H1 (cell line): ENCODE results near the gene CSNK1D. TPM values are rescaled to one million over a fixed set of nuclear protein-coding genes. Genes with fewer than 3 reads are reported as not detected.

Experiments
- CTCF ChIA-PET: fragments of 300-600 bp; sonication (Branson Sonifier 250); formaldehyde crosslinking; loops from one replicate; lab custom pipeline; 2021; ENCODE audit not compliant: partially characterized antibody; lab: Charles Lee
- POLR2A ChIA-PET: fragments of 300-600 bp; sonication (Branson Sonifier 250); formaldehyde crosslinking; loops from one replicate; lab custom pipeline; 2021; ENCODE audit warnings: inconsistent platforms; ENCODE audit not compliant: partially characterized antibody; lab: Charles Lee
- DNase-seq, 2 experiments: peaks; one replicate each; pipeline versions ENCODE4 v3.0.0 to v3.0.0-alpha.2; 2010 to 2022; ENCODE audit warnings: low spot score in 2 of 2, low read depth in 1 of 2, mixed read lengths in 1 of 2
- FAIRE-seq: peaks from 2 replicates; lab custom pipeline; 2011; peaks lifted over from hg19 to GRCh38; lab: Jason Lieb, UNC
- H2AFZ ChIP-seq: 2 replicates; pipeline ENCODE4 v1.8.1; 2012; ENCODE audit warnings: low read length, inconsistent platforms
- H2AK5ac ChIP-seq: 2 replicates; pipeline ENCODE4 v1.6.1; 2013; ENCODE audit warnings: low read depth, low read length
- H2BK120ac ChIP-seq: replicated peaks from 2 replicates; pipeline ENCODE3; 2013; ENCODE audit warnings: low read depth, low read length, inconsistent platforms
- H2BK12ac ChIP-seq: 2 replicates; pipeline ENCODE4 v1.6.1; 2013; ENCODE audit warnings: low read depth, low read length
- H2BK15ac ChIP-seq: 2 replicates; pipeline ENCODE4 v1.6.1; 2013; ENCODE audit warnings: low read length
- H2BK20ac ChIP-seq: 2 replicates; pipeline ENCODE4 v1.6.1; 2013; ENCODE audit warnings: low read length
- H2BK5ac ChIP-seq: 2 replicates; pipeline ENCODE4 v1.6.1; 2013; ENCODE audit warnings: low read depth, low read length
- H3K14ac ChIP-seq: 2 replicates; pipeline ENCODE4 v1.6.1; 2013; ENCODE audit warnings: inconsistent platforms; ENCODE audit not compliant: insufficient read length
- H3K18ac ChIP-seq: 2 replicates; pipeline ENCODE4 v1.6.1; 2013; ENCODE audit warnings: low read length; ENCODE audit errors: extremely low read depth
- H3K23ac ChIP-seq: 2 replicates; pipeline ENCODE4 v1.6.1; 2013; ENCODE audit warnings: inconsistent platforms; ENCODE audit not compliant: insufficient read length
- H3K23me2 ChIP-seq: 2 replicates; pipeline ENCODE4 v1.6.1; 2013; ENCODE audit warnings: low read depth, low read length
- H3K27ac ChIP-seq: 2 replicates; pipeline ENCODE4 v1.6.1; 2011; ENCODE audit warnings: low read depth, low read length, inconsistent platforms
- H3K27me3 ChIP-seq, 4 experiments: replicated peaks in 1 of 4; 1 replicate in 1 of 4; 2 replicates in 3 of 4; pipeline versions ENCODE4 v1.6.1 to v1.8.1; 2011 to 2013; ENCODE audit warnings: low read length in 3 of 4, mild to moderate bottlenecking in 3 of 4, inconsistent platforms in 2 of 4, mixed read lengths in 2 of 4, moderate library complexity in 1 of 4; ENCODE audit not compliant: control insufficient read depth in 3 of 4, insufficient read depth in 3 of 4; ENCODE audit errors: extremely low read depth in 1 of 4
- H3K36me3 ChIP-seq, 4 experiments: 2 replicates each; pipeline versions ENCODE4 v1.6.1 to v1.8.1; 2011 to 2013; ENCODE audit warnings: mild to moderate bottlenecking in 4 of 4, low read length in 3 of 4, moderate library complexity in 2 of 4, control low read depth in 1 of 4, inconsistent platforms in 1 of 4; ENCODE audit not compliant: insufficient read depth in 4 of 4, control insufficient read depth in 2 of 4
- H3K4ac ChIP-seq: replicated peaks from 2 replicates; pipeline ENCODE3; 2013; ENCODE audit warnings: low read length, low read depth, mixed read lengths, inconsistent platforms; ENCODE audit not compliant: insufficient read length
- H3K4me1 ChIP-seq, 4 experiments: replicated peaks in 1 of 4; 1 replicate in 1 of 4; 2 replicates in 3 of 4; pipeline versions ENCODE4 v1.6.1 to v1.8.1; 2011 to 2013; ENCODE audit warnings: low read length in 3 of 4, inconsistent platforms in 2 of 4, mixed read lengths in 1 of 4; ENCODE audit not compliant: insufficient read depth in 4 of 4, control insufficient read depth in 3 of 4
- H3K4me2 ChIP-seq, 2 experiments: 2 replicates each; pipeline versions ENCODE4 v1.6.1 to v1.8.1; 2011 to 2013; ENCODE audit warnings: low read depth in 2 of 2, low read length in 2 of 2, control low read depth in 1 of 2, inconsistent platforms in 1 of 2, mild to moderate bottlenecking in 1 of 2; ENCODE audit not compliant: insufficient read depth in 1 of 2
- H3K4me3 ChIP-seq, 4 experiments: fragments of 200-600, 300-600 bp in 1 of 4; sonication (generic), shearing (Covaris generic), sonication (Bioruptor Twin) in 1 of 4; 2 replicates each; pipeline versions ENCODE4 v1.5.1 to v1.8.1; 2011 to 2016; ENCODE audit warnings: low read length in 4 of 4, low read depth in 3 of 4, control low read depth in 2 of 4, inconsistent platforms in 2 of 4, mild to moderate bottlenecking in 2 of 4, mixed read lengths in 1 of 4, moderate library complexity in 1 of 4; ENCODE audit not compliant: insufficient read depth in 2 of 4; ENCODE audit errors: extremely low read depth in 1 of 4
- H3K56ac ChIP-seq: replicated peaks from 2 replicates; pipeline ENCODE3; 2013; ENCODE audit warnings: low read depth, mild to moderate bottlenecking, mixed read lengths, low read length, inconsistent platforms; ENCODE audit not compliant: insufficient read length
- H3K79me1 ChIP-seq: 2 replicates; pipeline ENCODE4 v1.6.1; 2013; ENCODE audit warnings: low read depth, low read length, control low read depth
- H3K79me2 ChIP-seq, 2 experiments: 2 replicates each; pipeline versions ENCODE4 v1.6.1 to v1.8.1; 2012 to 2013; ENCODE audit warnings: low read length in 2 of 2, mild to moderate bottlenecking in 2 of 2, inconsistent platforms in 1 of 2; ENCODE audit not compliant: insufficient read depth in 2 of 2, control insufficient read depth in 1 of 2
- H3K9ac ChIP-seq, 4 experiments: replicated peaks in 1 of 4; 1 replicate in 1 of 4; 2 replicates in 3 of 4; pipeline versions ENCODE4 v1.6.1 to v1.8.1; 2011 to 2013; ENCODE audit warnings: low read depth in 3 of 4, low read length in 3 of 4, control low read depth in 2 of 4, mild to moderate bottlenecking in 2 of 4, moderate library complexity in 2 of 4, inconsistent platforms in 1 of 4; ENCODE audit errors: extremely low read depth in 1 of 4
- H3K9me3 ChIP-seq, 2 experiments: 2 replicates each; pipeline versions ENCODE4 v1.6.1 to v1.8.1; 2012 to 2013; ENCODE audit warnings: mild to moderate bottlenecking in 2 of 2, moderate library complexity in 2 of 2, control low read depth in 1 of 2, inconsistent platforms in 1 of 2, low read depth in 1 of 2, low read length in 1 of 2, mixed read lengths in 1 of 2; ENCODE audit not compliant: insufficient read depth in 2 of 2
- H4K20me1 ChIP-seq, 2 experiments: replicated peaks in 1 of 2; 2 replicates each; pipeline versions ENCODE3 to v1.8.1; 2011 to 2013; ENCODE audit warnings: inconsistent platforms in 2 of 2, low read length in 2 of 2, mild to moderate bottlenecking in 1 of 2; ENCODE audit not compliant: insufficient read depth in 2 of 2, control insufficient read depth in 1 of 2
- H4K5ac ChIP-seq: 2 replicates; pipeline ENCODE4 v1.6.1; 2013; ENCODE audit warnings: low read length, low read depth, mixed read lengths, inconsistent platforms; ENCODE audit not compliant: insufficient read length
- H4K8ac ChIP-seq: 2 replicates; pipeline ENCODE4 v1.8.0; 2013; ENCODE audit warnings: mild to moderate bottlenecking, moderate library complexity, low read length, inconsistent platforms; ENCODE audit not compliant: insufficient read depth; ENCODE audit errors: extremely low read depth
- H4K91ac ChIP-seq: replicated peaks from 2 replicates; pipeline ENCODE3; 2013; ENCODE audit warnings: low read length, mixed read lengths, inconsistent platforms; ENCODE audit not compliant: insufficient read length
- BCL11A ChIP-seq, 2 experiments: IDR thresholded peaks; one replicate each; pipeline ENCODE4 v1.6.1; 2011; ENCODE audit warnings: low read depth in 2 of 2, low read length in 2 of 2, mild to moderate bottlenecking in 2 of 2
- CBX5 ChIP-seq: fragments of 300-800, 300-1000 bp; sonication (generic); IDR thresholded peaks from 2 replicates; pipeline ENCODE4 v1.7.1; 2016; ENCODE audit warnings: antibody characterized with exemption, low read length, low read depth
- HDAC2 ChIP-seq, 2 experiments: fragments of 300-600 bp in 1 of 2; sonication (generic) in 1 of 2; IDR thresholded peaks; 2 replicates each; pipeline ENCODE4 v1.6.1; 2011 to 2012; ENCODE audit warnings: low read depth in 2 of 2, low read length in 2 of 2, mild to moderate bottlenecking in 2 of 2, moderate library complexity in 2 of 2, borderline replicate concordance in 1 of 2, inconsistent platforms in 1 of 2
- JUND ChIP-seq: IDR thresholded peaks from 2 replicates; pipeline ENCODE4 v1.6.1; 2011; ENCODE audit warnings: mild to moderate bottlenecking, improper control_type of control experiment, low read length
- MAFK ChIP-seq: IDR thresholded peaks from 2 replicates; pipeline ENCODE4 v1.6.1; 2012; ENCODE audit warnings: low read depth, mild to moderate bottlenecking, improper control_type of control experiment, low read length
- MAX ChIP-seq: IDR thresholded peaks from 2 replicates; pipeline ENCODE4 v1.6.1; 2012; ENCODE audit warnings: inconsistent platforms
- POU5F1 ChIP-seq: IDR thresholded peaks from 2 replicates; pipeline ENCODE4 v1.6.1; 2011; ENCODE audit warnings: low read depth, mild to moderate bottlenecking, low read length, moderate library complexity
- SP1 ChIP-seq: IDR thresholded peaks from 2 replicates; pipeline ENCODE4 v1.6.1; 2011; ENCODE audit warnings: low read depth, low read length
- SP4 ChIP-seq: IDR thresholded peaks from 2 replicates; pipeline ENCODE4 v1.6.1; 2012; ENCODE audit warnings: low read length, inconsistent platforms
- SUZ12 ChIP-seq: fragments of 200-600 bp; sonication (generic); IDR thresholded peaks from 2 replicates; pipeline ENCODE4 v1.6.1; 2012; ENCODE audit warnings: mild to moderate bottlenecking, inconsistent platforms, low read length, moderate library complexity, mixed read lengths
- TEAD4 ChIP-seq: IDR thresholded peaks from 2 replicates; pipeline ENCODE4 v1.6.1; 2012; ENCODE audit warnings: low read depth, low read length, inconsistent platforms, mixed read lengths
- WGBS, 2 experiments: shearing (Covaris generic) in 1 of 2; methylation state at CpG; one replicate each; pipeline versions ENCODE4 v1.1.6 to v1.1.7; 2013 to 2015; ENCODE audit warnings: low lambda C conversion rate in 2 of 2, mixed read lengths in 2 of 2, inconsistent platforms in 1 of 2, low coverage in 1 of 2, missing lambda C conversion rate in 1 of 2; ENCODE audit not compliant: insufficient replicate concordance in 2 of 2, insufficient coverage in 1 of 2, insufficient read length in 1 of 2; ENCODE audit errors: extremely low coverage in 1 of 2, missing lambda C conversion rate in 1 of 2; 5-methylcytosine and 5-hydroxymethylcytosine counted together
- polyA plus RNA-seq, 7 experiments: library from polyadenylated mRNA; depleted of rRNA in 3 of 7; stranded (reverse) in 5 of 7; unstranded in 2 of 7; fragments of >200 nt in 5 of 7; fragments of 200-250 nt in 2 of 7; gene quantifications; 1 replicate in 5 of 7; 2 replicates in 1 of 7; 4 replicates in 1 of 7; pipeline versions ENCODE4 v1.2.1 to v1.2.3, GENCODE V29; 2011 to 2013; ENCODE audit warnings: missing spikeins in 2 of 7, mixed read lengths in 2 of 7
- total RNA-seq: library from RNA; stranded (reverse); fragmentation: NEBNext Ultra II Directional; extraction: Animal tissue kit (Norgen Biotek cat#: 25700); gene quantifications from 2 replicates; pipeline ENCODE4 v1.2.1, GENCODE V29; 2021

Gene CSNK1D
- total and polyA plus RNA-seq, 2 of the 8 experiments (the other 6 are each of a cell fraction or from before 2014, with no cell fraction given): 73.5 to 103 TPM

- Histone ChIP-seq H2BK5ac (0 out of 2 replicates have a peak overlapping the region, but pooled peaks have one; percentile 21), H4K5ac (no peak overlapping the region), H3K27ac (no peak overlapping the region), H3K27me3 (peaks cover 0 to 5% (median 5%) of the 10 kb centered on the region in 4 experiments; a peak in 3 of 7 replicates), H3K14ac (no peak overlapping the region), H3K79me2 (peaks cover 29 to 33% of the 10 kb centered on the region in 2 experiments), H3K4ac (no peak overlapping the region), H3K79me1 (peaks cover 13% of the 10 kb centered on the region), H3K36me3 (peaks cover 3 to 18% (median 5%) of the 10 kb centered on the region in 4 experiments; a peak in 3 of 8 replicates), H3K4me2 (peak overlapping the region; percentile 71 to 97), H3K4me1 (peaks cover 0 to 35% (median 10%) of the 10 kb centered on the region in 4 experiments; a peak in 6 of 7 replicates), H3K56ac (no peak overlapping the region), H2BK120ac (no peak overlapping the region), H3K23ac (no peak overlapping the region), H4K20me1 (peaks cover 22 to 26% of the 10 kb centered on the region in 2 experiments), H3K4me3 (peak overlapping the region in 3 of 4 experiments; percentile 62 to 95 (median 71); a peak in 5 of 8 replicates), H3K18ac (no peak overlapping the region), H2BK15ac (no peak overlapping the region; the same call in 1 of the 2 replicates), H2BK20ac (no peak overlapping the region), H4K91ac (peak overlapping the region; percentile 72), H3K9ac (no peak overlapping the region; a peak in 2 of 7 replicates), H2BK12ac (0 out of 2 replicates have a peak overlapping the region, but pooled peaks have one; percentile 50), H4K8ac (no peak overlapping the region; the same call in 1 of the 2 replicates), H2AFZ (peak overlapping the region; percentile 61), H3K23me2 (peaks cover 6% of the 10 kb centered on the region), H3K9me3 (no peaks in the 10 kb centered on the region), H2AK5ac (no peak overlapping the region; the same call in 1 of the 2 replicates)
- CTCF ChIA-PET: interaction anchor here (0.7 to 1.6 kb wide), 3 partner anchors 9 to 48 kb away, joined by 3 to 4 read pairs (median 3); no protein-coding TSS in a partner anchor
- 87% methylated on average over 22 of the region's 27 CpGs; no CpG with 5 or more reads in 1 of the 2 experiments for WGBS, 2 experiments
- POLR2A ChIA-PET: interaction anchor here (0.6 to 6.4 kb wide), 19 partner anchors 9 to 587 kb away, joined by 3 to 41 read pairs (median 4); partner anchors contain the start of genes CCDC57, HEXD, OGFOD3 and SECTM1
- FAIRE-seq (no peak), DNase-seq (no peak)
- TF ChIP-seq SP4: no peak
- no peak for TF ChIP-seq JUND
- no peak for TF ChIP-seq HDAC2 (IDR thresholded peaks at IDR 0.05; ENCODE audit: borderline replicate concordance in 1 of 2, low read depth in 2 of 2, low read length in 2 of 2)
- no peak for TF ChIP-seq SP1
- TF ChIP-seq POU5F1: no peak
- no peak for TF ChIP-seq BCL11A (IDR thresholded peaks at IDR 0.05; ENCODE audit: low read depth in 2 of 2, low read length in 2 of 2)
- no peak for TF ChIP-seq TEAD4
- TF ChIP-seq SUZ12: no peak
- no peak for TF ChIP-seq MAX
- no peak for TF ChIP-seq MAFK
- no peak for TF ChIP-seq CBX5
Observed at GRCh38 chr17:82274134-82275020, 877 bp upstream of the CSNK1D start.
